ENCODE results near the gene UNC13C.

The UNC13C gene

DNA sequence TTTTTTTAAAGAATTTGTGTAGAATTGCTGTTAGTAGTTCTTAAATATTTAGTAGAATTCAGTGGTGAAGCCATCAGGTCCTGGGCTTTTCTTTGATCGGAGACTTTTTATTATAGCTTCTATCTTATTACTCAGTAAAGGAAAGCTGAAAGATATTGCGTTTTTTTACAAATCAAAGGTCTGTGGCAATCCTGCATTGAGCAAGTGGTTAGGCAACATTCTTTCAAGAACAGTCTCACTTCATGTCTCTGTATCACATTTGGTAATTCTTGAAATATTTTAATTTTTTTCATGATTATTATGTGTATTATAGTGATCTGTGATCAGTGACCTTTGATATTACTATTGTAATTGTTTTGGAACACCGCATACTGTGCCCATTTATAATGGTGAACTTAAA lies 140.8 kb downstream of the UNC13C start:
- no peak for DNase-seq (ENCODE audit: low read depth)

DNA sequence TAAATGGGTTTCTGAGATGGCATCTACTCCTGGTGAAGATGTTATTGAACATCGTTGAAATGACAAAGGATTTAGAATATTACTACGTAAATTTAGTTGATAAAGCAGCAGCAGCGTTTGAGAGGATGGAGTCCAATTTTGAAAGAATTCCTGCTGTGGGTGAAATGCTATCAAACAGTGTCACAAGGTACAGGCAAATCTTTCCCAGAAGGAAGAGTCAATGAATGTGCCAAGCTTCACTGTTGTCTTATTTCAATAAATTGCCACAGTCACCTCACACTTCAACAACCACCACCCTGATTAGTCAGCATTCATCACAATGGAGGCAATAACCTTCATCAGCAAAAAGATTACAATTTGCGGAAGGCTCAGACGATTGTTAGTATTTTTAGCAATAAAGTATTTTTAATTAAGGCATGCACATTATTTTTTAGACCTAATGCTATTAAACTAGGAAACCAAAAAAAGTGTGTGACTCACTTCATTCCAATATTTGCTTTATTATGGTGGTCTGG lies 142.8 kb downstream of the UNC13C start:
- DNase-seq (ENCODE audit: low read depth) = no peak

DNA sequence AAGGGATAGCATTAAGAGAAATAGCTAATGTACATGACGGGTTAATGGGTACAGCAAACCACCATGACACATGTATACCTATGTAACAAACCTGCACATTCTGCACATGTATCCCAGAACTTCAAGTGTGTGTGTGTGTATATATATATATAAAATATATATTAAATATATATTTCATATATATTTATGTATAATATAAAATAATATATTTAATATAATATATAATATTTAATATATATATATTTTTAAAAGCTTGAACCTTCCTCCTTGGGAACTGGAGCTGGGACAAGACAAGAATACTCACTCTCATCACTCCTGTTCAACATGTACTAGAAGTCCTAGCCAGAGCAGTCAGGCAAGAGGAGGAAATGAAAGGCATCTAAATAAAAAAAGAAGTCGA lies 149.3 kb downstream of the UNC13C start:
- no peak for DNase-seq (ENCODE audit: low read depth)

DNA sequence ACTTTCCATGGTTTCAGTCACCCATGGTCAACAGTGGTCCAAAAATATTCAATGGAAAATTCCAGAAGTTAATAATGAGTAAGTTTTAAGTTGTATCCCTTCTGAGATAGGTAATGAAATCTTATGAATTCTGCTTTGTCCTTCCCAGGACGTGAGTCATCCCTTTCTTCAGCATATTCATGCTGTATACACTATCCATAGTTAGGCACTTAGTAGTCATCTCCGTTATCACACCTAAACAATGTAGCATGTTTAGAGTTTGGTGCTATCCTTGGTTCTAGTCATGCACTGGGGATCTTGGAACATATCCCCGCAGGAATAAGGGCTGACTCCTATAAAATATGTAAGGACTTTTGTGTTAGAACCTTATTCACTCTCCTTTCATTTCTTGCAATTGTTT lies 153.2 kb downstream of the UNC13C start:
- DNase-seq (ENCODE audit: low read depth) = no peak

DNA sequence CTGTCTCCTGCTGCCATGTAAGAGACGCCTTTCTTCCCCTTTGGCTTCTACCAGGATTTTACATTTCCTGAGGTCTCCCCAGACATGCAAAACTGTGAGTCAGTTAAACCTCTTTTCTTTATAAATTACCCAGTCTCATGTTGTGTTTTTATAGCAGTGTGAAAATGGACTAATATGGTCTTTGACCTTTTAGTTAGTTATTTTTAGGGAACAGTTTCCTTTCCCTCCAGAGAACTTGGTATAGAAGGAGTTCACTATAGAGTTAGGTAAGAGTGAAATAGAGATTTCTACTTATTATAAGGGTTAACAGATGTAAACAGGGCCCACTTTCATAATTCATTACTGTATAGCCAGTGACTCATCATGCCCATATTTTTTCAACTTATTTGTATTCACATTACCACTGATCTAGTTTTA lies 170.9 kb downstream of the UNC13C start:
- DNase-seq (ENCODE audit: low read depth) = no peak

DNA sequence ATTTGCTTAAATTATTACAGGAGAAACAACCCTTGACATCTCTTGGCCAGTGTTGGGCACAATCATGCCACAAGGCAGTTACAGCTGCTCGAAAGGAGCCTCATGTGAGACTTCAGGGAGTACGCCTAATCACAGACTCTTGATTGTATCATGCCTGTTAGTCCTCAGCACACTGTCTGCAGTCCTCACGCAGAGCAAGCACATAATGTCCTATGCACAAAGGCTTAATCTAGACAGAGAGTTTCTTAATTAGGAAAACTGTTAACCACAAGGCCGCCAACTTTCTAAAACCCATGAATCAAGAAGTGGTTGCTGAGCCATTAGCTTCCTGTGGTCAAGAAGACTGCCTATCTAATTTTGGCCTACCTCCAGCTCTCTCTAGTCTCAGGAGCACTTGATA lies 172.0 kb downstream of the UNC13C start:
- DNase-seq (ENCODE audit: low read depth) = no peak

DNA sequence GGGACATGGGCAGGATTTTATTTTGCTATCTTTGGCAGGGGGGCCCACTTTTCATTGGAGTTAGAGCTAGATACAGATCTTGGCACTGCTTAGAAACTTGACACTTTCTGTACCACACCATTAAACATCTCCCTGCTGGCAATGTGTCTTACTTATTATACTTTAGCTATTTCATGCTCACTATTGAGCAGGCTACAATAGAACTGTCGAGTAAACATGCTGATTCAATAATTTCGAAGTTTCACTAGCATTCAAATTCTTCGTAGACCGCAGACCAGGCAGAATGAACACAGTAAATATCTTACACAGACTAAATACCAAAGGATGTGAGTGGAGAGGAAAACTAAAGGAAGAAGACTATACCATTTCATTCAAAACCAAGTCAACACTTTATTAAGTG lies 180.8 kb downstream of the UNC13C start:
- DNase-seq (ENCODE audit: low read depth) = no peak

DNA sequence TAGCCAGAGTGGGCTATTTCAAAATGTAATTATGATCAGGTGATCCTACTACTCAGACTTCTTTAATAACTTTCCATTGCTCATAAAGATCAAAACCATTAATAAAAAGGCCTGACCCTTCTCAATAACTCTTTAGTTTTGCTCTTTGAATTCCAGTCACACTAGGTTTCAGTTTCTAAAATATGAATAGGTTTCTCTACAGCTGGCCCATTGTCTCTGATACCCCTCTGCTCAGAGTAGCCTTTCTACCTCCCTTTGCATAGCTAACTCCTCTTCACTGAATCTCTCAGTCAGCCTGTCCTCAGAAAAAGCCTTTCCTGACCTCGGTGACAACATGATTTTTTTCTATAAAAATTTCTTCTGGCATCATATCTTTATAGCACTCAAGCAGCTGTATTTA lies 209.1 kb downstream of the UNC13C start:
- no peak for DNase-seq (ENCODE audit: low read depth)

DNA sequence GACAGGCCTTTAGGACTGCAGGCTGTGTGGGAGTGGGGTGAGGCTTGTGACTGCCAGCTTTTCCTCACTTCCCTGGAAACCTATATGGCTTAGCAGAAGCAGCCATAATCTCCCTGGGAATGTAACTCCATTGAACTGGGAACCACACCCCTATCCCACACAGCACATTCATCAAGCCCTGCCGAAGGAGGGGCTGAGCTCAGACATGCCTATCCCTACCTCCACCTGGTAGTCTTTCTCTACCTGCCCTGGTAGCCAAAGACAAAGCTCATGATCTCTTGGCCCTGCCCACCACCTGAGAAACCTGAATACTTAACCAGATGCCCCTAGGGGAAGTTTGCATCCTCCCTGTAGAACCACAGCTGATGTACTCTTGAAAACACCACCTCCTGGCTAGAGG lies 219.8 kb downstream of the UNC13C start:
- DNase-seq (ENCODE audit: low read depth) = no peak

DNA sequence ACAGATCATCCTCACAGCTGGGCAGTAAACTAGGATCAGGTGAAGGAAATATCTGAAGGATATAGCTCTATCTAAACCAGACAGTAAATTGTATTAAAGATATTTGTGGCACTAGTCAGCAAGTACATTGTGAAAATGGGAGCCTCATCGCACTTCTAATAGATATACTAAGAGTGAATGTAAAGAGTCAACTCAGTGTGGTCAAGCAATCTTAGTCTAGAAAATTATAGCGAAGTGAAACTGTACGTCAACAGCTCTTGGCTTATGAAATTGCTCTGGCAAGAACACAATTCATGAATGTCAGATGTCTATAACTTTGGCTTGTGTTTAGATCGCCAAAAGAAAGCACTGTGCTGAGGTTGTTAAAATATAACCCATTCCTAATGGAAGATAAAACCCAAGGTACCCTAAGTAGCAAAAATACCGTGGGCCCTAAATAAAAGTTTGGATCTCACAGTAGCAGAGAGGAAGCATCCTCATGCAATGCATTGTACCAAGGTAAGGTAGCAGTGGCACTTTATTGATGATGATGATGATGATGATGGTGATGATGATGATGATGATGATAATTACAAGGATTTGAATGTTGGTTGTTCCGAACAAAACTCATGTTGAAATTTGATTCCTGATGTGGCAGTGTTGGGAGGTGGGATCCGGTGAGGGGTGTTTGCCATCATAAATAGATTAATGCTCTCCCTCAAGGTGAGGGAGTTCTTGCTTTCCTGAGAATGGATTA lies 228.5 kb downstream of the UNC13C start:
- no peak for DNase-seq (ENCODE audit: low read depth)

DNA sequence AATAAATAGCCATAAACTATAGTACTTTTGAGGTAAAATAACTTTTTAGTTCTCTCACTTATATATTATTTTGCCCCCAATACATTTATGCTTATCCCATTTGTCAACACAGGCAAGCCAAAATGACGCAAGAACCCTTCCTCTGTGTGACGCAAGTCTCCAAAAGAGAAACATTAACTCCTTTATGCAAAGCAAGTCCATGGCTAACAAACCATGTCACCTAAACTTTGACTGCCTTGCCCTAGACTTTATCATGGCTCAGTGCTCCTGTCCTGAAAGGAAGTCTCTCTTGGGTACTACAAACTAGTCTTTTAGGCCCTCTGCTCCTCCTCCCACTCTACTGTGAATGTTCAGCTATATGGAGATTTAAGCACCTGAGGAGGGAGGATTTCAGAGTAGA lies 230.5 kb downstream of the UNC13C start:
- DNase-seq (ENCODE audit: low read depth) = no peak

DNA sequence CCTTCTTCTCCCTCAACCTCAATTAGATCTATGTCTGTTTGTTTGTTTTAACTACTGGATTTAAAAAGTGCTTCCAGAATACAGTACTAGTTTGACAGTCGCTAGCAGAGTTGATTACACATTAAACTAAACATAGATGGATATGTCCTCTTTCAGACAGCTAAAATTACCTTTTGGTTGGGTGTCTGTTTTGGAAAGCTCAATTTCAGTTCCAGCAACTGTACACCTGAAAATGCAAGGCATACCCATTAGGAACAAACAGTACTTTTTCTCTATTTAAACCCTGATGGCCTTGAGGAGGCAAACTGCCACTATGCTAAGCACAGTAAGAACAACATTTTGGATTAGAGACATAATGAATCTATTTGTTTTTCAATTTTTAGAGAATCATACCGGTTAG lies 234.4 kb downstream of the UNC13C start:
- DNase-seq (ENCODE audit: low read depth) = no peak

DNA sequence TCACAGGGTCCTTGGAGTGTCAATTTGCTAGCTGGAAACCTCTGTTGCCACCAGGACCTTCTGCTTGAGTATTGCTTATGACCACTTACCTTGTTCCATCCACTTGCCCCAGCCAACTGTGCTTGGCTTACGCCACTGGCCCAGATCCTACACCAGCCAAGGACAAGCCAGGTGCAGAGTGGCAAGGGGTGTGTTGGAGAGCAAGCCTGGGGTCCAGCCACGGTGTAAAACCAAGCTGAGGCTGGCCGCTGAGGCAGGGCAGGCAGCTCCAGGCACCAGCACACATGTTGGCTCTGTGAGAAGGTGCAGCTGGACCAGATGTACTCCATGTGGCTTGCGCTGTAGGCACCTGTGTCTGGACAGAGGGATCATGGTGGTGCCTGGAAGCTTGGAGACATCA lies 248.2 kb downstream of the UNC13C start:
- DNase-seq (ENCODE audit: low read depth) = no peak

DNA sequence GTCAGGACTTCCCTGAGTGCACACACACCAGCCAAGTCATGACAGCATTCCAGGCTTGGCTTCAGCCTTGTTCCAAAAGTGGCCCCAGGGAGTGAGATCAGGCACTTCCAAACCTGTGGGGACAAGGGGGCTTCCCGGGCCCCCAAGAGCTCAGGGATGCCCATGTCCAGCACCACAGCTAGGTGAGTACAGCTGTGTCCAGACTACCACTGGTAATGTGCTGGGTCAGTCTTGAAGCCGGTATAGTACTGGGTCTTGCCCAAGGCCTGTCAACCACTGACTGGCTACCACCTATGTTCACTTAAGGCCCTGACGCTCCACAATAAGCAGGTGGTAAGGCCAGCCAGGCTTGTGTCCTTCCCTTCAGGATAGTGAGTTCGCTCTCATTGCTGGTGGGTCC lies 249.3 kb downstream of the UNC13C start:
- no peak for DNase-seq (ENCODE audit: low read depth)

DNA sequence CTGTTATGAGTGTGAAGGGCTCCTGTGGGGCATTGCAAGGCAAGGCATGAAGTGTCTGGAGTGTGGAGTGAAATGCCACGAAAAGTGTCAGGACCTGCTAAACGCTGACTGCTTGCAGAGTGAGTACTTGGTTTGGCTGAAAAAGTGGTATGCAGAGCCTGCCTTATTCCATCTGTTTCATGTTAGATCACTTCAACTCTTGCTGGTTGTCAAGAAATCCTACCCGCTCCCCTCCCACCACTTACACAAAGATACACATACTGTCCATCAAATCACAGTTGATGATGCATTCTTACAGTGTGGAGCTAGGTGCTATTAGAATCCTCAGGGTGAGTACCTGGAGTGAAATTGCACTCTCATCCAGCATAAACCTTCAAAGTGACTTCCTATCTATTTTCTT lies 272.1 kb downstream of the UNC13C start:
- DNase-seq (ENCODE audit: low read depth) = no peak

DNA sequence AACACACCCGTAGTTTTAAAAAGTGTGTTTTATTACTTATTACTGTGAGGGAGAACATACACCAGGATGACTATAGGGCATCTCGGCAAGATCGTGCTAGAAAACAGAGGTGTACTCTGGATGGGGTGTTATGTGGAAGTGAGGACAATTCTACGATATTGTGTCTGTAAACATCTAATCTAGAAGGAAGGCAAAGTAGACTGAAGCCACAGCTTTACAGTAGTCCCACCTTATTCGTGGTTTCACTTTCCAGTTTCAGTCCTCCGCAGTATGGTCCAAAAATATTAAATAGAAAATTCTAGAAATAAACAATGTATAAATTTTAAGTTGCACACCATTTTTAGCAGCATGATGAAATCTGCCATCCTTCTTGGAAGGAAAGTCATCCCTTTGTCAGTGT lies 277.9 kb downstream of the UNC13C start:
- no peak for DNase-seq (ENCODE audit: low read depth)

DNA sequence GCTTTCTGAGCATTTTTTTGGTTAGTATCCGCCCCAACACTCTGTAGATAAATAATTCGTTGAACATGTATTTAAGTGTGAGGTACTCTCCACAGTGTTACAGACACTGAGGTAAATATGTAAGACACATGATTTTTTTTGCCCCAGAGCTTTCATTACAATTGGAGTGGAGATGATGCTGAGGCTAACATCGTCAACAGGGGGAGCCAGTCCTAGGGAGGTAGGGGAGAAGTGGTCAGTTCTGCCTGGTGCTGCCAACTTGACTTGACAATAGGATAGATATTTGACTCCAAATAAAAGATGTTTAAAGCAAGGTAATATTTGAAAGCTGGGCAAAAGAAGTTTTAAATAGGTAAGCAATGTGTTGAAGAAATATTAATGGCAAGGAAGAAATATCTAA lies 295.7 kb downstream of the UNC13C start:
- no peak for DNase-seq (ENCODE audit: low read depth)

DNA sequence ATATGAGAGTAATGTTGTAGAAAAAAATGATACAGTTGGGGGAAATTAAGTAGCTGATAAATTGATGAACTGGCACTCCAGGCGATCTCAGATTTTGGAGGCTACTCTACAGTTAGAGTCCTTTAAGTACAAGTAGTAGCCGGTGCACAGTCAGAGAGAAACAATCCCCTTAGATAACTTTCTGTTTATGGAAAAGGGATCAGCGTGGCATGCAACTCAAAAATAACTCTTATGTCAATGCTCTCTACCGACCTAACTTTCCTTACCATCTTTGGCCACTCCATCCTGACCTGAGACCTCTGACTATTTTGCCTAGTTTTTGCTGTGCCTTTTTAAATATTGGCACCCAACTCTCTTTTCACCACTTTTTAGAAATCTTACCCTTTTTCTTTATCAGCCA lies 299.6 kb downstream of the UNC13C start:
- no peak for DNase-seq (ENCODE audit: low read depth)

DNA sequence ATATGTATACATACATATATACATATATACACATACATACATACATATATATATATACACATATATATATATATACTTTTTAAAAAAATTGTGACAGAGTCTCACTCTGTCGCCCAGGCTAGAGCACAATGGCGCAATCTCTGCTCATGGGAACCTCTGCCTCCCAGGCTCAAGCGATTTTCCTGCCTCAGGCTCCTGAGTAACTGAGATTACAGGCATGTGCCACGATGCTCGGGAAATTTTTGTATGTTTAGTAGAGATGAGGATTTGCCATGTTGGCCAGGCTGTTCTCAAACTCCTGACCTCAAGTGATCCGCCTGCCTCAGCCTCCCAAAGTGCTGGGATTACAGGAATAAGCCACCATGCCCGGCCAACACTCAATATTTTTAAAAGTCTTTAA lies 302.5 kb downstream of the UNC13C start:
- no peak for DNase-seq (ENCODE audit: low read depth)

DNA sequence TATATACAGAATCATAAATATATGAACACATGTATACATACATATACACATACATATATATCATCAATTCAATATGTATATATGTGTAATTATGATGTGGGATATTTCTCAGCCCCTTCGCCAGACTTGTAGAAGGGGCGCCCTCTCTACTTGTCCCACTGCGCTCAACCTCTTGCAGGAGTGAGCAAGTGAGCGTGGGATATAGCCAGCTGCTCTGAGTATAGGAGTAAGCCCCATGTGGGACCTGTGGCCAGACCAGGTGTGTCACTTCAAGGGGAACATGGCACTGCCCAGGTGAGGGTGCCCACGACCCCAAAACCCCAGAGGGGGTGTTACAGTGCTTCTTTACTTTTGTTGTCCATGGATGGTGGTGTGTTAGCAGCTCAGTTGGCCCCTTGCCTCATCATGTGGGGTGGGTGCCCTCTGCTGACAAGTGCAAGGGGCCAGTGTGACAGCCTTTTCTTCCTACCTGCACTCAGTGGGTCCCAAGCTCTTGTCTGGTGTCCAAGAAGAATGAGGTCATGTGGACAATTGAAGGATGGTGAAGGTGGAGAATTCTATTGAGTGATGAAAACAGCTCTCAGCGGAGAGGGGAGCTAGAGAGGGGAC lies 304.1 kb downstream of the UNC13C start:
- DNase-seq (ENCODE audit: low read depth) = no peak

DNA sequence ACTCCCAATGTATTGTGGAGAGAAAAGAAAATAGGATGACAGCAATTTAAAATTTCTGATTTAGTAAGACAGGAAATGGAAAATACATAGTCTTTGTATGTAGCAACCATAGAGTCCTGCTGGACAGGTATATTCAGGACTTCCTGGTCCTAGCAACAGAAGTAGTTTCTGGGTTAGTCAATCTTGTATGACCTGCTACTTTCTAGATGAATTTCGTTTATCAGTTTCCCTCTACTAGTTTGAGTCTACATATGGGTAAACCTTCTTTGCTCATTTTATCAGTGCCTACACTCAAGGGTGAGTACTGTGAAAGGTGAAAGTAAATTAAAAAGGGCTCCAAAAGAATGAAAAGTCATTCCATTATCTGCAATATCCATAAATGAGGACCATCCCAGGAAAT lies 309.8 kb downstream of the UNC13C start:
- DNase-seq (ENCODE audit: low read depth) = no peak

DNA sequence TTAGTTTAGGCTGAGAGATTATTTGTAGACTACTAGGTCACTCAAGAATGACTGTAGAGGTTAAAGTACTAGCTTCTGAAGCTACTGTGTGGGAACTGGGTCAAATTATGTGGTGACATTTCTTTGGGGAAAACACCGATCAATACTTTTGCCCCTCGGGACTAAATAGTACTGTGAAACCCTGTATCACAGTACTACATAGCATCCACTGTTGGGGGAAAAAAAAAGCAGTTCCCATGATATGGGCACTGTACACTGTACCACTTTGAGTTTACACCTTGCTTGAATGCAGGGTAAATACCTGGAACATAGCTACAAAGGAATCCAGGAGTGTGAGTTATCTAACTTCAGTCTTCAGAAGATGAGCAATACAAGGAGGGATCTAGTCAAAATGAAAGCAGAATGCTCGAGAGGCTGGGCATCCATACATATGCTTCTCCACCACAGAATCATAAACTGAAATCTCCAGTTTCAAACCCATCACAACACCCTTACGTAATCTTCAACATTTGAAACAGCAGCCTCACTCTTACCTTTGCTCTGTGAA lies 311.4 kb downstream of the UNC13C start:
- DNase-seq (ENCODE audit: low read depth) = no peak

DNA sequence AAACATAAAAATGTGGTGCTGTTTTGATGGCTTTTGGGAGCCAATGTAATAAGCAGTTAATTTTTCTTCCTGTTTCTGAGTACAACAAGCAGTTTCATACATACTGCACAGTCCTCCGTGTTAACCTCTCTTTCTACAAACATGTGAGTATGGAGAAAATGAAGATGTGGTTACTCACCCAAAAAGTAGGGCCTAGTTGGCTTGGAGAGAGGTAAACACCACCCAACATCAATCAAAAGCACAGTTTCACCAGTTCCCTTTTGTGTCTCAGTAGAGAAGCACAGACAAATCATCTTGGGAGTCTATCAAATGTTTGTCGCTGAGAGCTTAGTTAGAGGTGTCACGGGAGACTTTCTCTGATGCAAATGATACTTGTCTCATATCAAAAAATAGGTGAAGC lies 320.2 kb downstream of the UNC13C start:
- DNase-seq (ENCODE audit: low read depth) = no peak

DNA sequence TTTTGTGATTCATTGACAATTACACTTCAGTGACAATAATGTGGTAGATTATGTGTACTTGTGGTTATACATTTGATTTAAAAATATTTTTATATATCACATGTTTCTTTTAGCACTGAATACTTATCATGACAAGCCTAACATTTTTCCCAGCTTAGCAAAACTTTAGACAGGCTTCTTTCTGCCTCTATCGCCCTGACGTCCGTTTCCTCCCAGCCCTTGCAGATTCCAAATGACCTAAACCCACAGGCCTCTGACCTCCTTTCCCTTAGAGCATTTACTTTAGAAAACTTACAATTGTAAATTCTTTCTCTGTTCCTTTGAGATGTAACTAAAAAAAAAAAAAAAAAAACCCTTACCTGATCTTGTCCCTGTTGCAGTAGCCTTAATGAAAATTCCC lies 326.1 kb downstream of the UNC13C start:
- DNase-seq (ENCODE audit: low read depth) = no peak
